Choroid plexus epithelial cell (primary cell): ENCODE data around the gene MYH7.

Experiments used
- DNase-seq: peaks from one replicate; pipeline ENCODE4 v3.0.0-alpha.2; 2010; ENCODE audit warnings: low read depth
- H3K4me3 ChIP-seq: 2 replicates; pipeline ENCODE4 v1.5.1; 2011; ENCODE audit warnings: low read depth, mild to moderate bottlenecking, control low read depth, low read length, moderate library complexity
- TF ChIP-seq, protein P1 (sequence below): conservative IDR thresholded peaks from 2 replicates; pipeline ENCODE4 v1.5.1; 2011; ENCODE audit warnings: low read depth, mild to moderate bottlenecking, control low read depth, inconsistent platforms, low read length, moderate library complexity

MYH7 gene

DNA sequence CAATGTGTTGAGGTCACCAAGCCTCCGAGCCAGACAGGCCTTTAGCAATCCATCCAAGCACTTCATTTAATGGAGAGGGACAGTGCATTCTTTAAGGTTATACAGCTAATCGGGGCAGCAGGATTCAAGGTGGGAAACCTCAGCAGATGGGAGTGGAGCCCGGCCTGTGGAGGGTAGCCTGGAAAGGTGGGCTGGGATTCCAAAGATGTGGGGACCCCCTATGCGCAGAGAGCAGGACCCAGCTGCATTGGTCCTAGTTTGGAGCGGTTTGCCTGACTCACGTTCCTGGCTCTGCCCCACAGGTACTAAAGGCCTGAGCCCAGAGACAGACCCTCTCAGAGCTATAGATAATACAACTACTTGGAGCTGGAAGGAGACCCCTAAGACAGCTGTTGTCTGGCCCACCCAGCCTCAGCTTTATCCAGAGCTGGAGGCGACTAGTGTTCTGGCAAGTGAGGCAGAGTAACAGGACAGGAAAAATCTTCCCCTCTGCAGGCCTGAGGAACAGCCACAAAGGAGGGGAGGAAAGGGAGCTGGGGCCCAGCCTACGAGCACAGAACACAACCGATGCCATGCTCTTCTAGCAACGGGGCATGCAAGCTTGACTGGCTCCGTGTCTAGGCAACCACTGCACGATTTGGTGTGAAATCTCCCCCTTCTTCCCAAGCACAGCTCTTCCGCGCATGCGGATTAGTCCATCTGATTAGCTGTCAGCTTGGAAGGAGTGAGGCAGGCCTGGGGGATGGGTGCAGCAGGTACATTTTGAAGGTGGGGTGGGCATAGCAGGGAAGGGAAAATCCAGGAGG, 1.1 kb upstream of the MYH7 start:
- DNase-seq = no peak
- TF ChIP-seq, protein P1, sequence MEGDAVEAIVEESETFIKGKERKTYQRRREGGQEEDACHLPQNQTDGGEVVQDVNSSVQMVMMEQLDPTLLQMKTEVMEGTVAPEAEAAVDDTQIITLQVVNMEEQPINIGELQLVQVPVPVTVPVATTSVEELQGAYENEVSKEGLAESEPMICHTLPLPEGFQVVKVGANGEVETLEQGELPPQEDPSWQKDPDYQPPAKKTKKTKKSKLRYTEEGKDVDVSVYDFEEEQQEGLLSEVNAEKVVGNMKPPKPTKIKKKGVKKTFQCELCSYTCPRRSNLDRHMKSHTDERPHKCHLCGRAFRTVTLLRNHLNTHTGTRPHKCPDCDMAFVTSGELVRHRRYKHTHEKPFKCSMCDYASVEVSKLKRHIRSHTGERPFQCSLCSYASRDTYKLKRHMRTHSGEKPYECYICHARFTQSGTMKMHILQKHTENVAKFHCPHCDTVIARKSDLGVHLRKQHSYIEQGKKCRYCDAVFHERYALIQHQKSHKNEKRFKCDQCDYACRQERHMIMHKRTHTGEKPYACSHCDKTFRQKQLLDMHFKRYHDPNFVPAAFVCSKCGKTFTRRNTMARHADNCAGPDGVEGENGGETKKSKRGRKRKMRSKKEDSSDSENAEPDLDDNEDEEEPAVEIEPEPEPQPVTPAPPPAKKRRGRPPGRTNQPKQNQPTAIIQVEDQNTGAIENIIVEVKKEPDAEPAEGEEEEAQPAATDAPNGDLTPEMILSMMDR = no peak
- H3K4me3 ChIP-seq = no peak overlapping the region

DNA sequence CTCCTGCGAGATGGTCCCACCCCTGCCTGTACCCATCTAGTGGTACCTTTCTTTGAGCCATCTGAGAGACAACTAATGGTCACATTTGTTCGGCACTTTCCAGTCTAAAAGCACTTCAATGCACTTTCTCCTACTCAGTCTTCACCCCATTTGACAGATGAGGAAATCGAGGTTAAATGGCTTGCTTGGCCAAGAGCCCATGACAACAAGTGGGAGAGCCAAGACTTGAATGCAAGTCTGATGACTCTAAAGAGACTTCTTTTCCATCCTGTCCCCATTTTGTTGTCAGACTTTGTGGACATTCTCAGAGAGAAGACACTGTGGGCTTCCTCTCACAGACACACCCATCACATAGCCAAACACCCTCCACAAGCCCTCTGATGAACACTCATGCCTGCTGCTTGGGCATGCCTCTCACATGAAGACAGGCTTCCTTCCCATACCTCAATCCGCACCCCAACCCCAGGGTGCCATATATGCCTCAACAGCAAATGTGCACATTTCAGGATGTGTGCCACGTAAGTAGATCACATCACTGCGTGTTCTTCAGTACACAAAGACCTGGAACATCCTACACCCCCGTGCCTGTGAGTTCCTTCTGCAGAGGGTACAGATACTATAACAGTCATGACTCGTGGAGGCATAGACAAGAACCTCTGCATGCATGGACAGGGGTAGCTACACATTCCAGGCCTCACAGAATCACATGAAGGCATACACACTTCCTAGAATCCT, 805 bp downstream of the MYH7 start:
- no peak overlapping the region for H3K4me3 ChIP-seq
- DNase-seq = no peak
- TF ChIP-seq, protein P1 = no peak

DNA sequence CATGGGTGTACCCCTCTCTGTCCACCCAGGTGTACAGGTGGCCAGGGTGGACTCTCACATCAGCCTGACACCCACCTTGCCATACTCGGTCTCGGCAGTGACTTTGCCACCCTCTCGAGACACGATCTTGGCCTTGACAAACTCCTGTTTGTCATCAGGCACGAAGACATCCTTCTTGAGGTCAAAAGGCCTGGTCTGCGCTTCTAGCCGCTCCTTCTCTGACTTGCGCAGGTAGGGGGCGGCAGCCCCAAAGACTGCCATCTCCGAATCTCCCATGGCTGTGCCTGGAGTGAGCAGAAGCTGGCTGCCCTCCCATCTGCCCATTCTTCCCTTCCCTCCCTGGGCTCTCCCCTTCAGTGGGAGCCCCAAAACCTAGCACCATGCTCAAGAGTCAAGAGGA, 2.0 kb downstream of the MYH7 start:
- no peak overlapping the region for H3K4me3 ChIP-seq
- TF ChIP-seq, protein P1 = no peak
- DNase-seq = no peak

DNA sequence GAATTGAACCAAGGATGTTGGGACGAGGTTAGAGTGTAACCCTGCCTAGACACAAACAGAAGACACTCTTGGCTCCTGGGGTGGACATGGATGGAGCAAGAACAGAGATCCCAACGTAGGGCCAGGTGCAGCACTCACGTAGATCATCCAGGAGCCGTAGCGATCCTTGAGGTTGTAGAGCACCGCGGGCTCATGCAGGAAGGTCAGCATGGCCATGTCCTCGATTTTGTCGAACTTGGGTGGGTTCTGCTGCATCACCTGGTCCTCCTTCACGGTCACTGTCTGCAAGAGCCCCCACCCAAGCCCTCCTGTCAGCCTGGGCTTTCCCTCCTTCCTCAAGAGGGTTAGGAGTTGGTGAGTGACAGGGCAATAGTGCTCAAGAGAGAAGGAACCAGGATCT, 2.5 kb downstream of the MYH7 start:
- TF ChIP-seq, protein P1 = no peak
- no peak overlapping the region for H3K4me3 ChIP-seq
- no peak for DNase-seq

DNA sequence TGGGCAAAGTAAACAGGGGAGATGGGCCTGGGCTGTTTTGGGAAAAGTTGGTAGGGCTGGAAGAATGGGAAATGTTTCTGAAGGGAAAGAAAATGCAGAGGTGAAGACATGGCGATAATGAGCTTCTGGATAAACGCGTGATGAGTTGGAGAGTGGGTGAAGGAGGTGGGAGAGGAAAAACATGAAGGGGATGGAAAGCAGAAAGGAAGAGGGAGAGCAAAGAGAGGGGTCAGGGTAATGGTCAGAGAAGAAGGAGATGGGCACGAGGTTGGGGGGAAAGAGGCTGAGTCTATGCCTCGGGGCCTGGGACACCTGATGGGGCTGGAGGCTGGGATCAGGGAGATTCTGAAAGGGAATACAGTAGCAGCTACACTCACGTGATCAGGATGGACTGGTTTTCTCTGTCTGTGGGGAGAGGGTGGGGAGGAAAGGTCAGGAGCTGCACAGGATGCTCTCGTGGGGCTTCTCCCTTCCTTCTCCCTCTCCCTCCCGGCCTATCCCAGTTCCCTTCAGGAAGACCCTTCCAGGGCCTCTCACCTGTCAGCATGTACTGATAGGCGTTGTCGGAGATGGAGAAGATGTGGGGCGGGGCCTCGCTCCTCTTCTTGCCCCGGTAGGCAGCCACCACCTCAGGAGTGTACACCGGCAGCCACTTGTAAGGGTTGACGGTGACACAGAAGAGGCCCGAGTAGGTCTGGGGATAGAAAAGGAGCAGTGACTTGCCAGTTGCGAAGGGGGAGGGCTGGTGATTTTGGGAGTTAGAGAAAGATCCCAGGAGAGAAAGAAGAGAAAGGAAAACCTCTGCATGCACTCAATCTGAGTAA, 3.1 kb downstream of the MYH7 start:
- DNase-seq = no peak
- no peak overlapping the region for H3K4me3 ChIP-seq
- TF ChIP-seq, protein P1 = no peak

DNA sequence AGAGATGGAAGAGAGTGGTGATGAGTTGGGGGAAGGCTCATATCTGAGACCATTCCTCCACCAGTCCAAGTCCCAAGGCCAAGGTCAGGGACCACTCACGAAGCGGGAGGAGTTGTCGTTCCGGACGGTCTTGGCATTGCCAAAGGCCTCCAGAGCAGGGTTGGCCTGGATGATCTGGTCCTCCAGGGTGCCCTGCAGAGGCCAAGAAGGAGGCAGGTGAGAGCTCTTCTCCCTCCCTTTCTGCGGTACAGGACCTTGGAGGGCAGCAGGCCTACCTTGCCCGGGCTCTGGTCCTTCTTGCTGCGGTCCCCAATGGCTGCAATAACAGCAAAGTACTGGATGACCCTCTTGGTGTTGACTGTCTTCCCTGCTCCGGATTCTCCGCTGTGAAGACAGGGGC, 4.0 kb downstream of the MYH7 start:
- no peak for DNase-seq
- H3K4me3 ChIP-seq = no peak overlapping the region
- TF ChIP-seq, protein P1 = no peak
